ENCODE results near the gene MEMO1. TPM values are rescaled to one million over a fixed set of nuclear protein-coding genes. Genes with fewer than 3 reads are reported as not detected.

Gene MEMO1
- total RNA-seq (2022; extraction: Qiagen RNA extraction): 76.1 to 89.9 TPM (median 78.9 TPM) in 5 replicates

DNA sequence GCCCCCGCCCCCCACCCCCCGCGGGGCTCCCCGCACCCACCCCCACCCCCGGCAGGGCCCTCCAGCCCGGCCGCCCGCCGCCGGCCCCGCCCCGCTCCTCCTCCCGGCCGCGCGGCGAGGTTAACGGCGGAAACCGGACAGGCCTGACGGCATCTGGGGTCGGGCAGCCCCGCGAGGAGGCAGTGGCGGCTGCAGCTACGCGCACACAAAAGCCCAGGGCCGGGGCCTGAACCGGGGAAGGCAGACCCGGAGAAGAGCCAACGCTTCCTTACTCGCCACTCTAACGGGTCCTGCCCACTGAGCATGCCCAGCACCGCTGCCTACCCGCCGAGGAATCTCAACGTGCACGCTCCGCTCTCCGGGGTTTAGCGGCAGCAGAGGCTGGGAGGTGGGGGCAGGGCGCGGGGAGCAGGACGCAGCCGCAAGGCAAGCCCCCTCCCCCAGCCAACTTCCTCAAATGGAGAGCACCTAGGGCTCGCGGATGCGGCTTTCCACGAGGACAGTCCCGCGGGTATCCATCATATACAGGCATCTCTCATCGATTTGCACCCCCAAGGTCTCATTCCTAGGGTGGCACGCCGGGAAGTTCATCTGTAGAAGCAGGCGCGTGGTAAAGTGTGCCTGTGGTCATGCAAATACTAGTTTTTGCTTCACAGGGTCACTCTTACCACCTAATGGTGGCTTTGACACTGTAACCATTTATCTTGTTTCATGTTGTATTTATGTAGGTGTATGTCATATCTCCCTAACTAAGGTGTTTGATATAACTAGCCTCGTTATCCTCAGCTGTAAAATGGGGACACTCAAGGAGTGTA is at the start of gene MEMO1:
MEMO1 (minus strand) TSS at position 339 of the 815 bp plus-strand sequence. CDS start 761 bp downstream, outside the sequence.

GRCh38 chr2:32039447-32040219 is 28.8 kb upstream of the MEMO1 start, which contains the start of gene DPY30:
Gene DPY30 (minus strand): TSS chr2:32039805. CDS start chr2:32039456, 349 bp downstream.

Other genes with a start within 250 kb of the MEMO1 start
- 108 to 117 TPM (median 114 TPM) in 5 replicates for gene DPY30, start 28.8 kb upstream of the MEMO1 start, total RNA-seq (2022; extraction: Qiagen RNA extraction)
- 9.9 to 16.8 TPM (median 13.7 TPM) in 5 replicates for gene SPAST, start 52.5 kb upstream of the MEMO1 start, total RNA-seq (2022; extraction: Qiagen RNA extraction)
- gene SLC30A6, start 154.9 kb upstream of the MEMO1 start, total RNA-seq (2022; extraction: Qiagen RNA extraction): 14.2 to 19.3 TPM (median 17.6 TPM) in 5 replicates